BE2C (cell line): ENCODE measurements around the gene DYRK1A.

ENCODE experiments used
- DNase-seq: peaks from one replicate; pipeline ENCODE4 v3.0.0-alpha.2; 2020
- H3K27me3 ChIP-seq: fragments of 250-450 bp; sonication (Bioruptor Pico); 2 replicates; pipeline ENCODE4 v1.5.1; 2020; ENCODE audit warnings: mild to moderate bottlenecking
- H3K36me3 ChIP-seq: fragments of 250-450 bp; sonication (Bioruptor Pico); 2 replicates; pipeline ENCODE4 v1.5.1; 2020; ENCODE audit warnings: mild to moderate bottlenecking
- H3K4me1 ChIP-seq: fragments of 250-450 bp; sonication (Bioruptor Pico); 2 replicates; pipeline ENCODE4 v1.5.1; 2020
- H3K4me3 ChIP-seq: 2 replicates; pipeline ENCODE4 v1.5.1; 2011; ENCODE audit warnings: low read depth, low read length
- H3K9me3 ChIP-seq: fragments of 250-450 bp; sonication (Bioruptor Pico); 2 replicates; pipeline ENCODE4 v1.5.1; 2020
- CTCF ChIP-seq: IDR thresholded peaks from 2 replicates; pipeline ENCODE4 v1.5.1; 2012; ENCODE audit warnings: mild to moderate bottlenecking, low read depth, low read length

Gene DYRK1A

DNA sequence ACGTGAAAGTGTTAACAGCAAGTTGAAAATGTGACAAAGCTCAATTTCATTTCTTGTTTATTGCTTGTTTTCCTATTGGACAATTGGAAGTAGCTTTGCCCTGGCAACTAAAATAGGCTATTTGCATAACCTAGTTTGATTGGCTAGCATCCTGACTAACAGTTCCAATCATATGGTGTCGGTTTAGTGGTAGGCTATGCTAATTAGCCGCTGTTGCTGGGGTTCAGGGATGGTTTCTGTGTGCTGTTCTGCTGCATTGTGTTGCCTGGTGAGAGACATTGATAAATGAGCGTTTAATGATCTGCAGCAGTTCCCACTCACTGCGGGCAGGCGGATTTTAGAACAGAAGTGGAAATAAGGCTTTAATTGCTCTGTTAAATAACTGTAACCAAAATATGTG is 68.5 kb downstream of the DYRK1A start:
- Histone ChIP-seq H3K4me3 (no peak overlapping the region), H3K4me1 (peaks cover 8% of the 10 kb centered on the region; the same call in 1 of the 2 replicates), H3K9me3 (no peaks in the 10 kb centered on the region), H3K27me3 (no peaks in the 10 kb centered on the region), H3K36me3 (0 out of 2 replicates have a peak, but pooled peaks cover 3% of the 10 kb centered on the region)
- TF ChIP-seq CTCF = no peak
- peak; percentile 81 for DNase-seq

- peaks cover 8% of the 10 kb centered on the region; the same call in 1 of the 2 replicates for H3K4me1 ChIP-seq
- DNase-seq = no peak
- H3K36me3 ChIP-seq = no peaks in the 10 kb centered on the region
- H3K27me3 ChIP-seq = no peaks in the 10 kb centered on the region
- no peak for TF ChIP-seq CTCF
- no peak overlapping the region for H3K4me3 ChIP-seq
- no peaks in the 10 kb centered on the region for H3K9me3 ChIP-seq
These were observed 69.1 kb downstream of the DYRK1A start for GRCh38 chr21:37435711-37436110.

DNA sequence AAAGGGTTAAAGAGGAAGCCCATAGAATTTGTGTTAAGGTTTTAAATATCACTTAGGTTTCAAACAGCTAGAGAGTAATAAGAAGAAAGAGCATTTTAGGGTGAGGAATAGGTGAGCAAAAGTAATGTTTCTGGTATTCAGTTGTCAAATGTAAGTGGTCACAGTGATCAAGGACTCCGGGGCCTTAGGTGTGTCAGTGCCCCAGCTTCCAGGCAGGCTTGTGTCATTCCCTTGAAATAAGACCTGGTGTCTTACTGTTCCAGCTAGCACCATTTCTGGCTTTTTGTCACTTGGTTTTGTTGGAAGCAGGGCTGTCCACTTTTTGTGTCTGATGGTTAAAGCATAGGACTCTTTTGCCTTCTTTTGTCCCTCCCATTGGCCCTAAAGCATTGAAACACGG is 69.6 kb downstream of the DYRK1A start:
- Histone ChIP-seq H3K9me3 (no peaks in the 10 kb centered on the region), H3K27me3 (no peaks in the 10 kb centered on the region), H3K36me3 (no peaks in the 10 kb centered on the region), H3K4me1 (peaks cover 8% of the 10 kb centered on the region; the same call in 1 of the 2 replicates), H3K4me3 (no peak overlapping the region)
- DNase-seq = no peak
- TF ChIP-seq CTCF = no peak

DNA sequence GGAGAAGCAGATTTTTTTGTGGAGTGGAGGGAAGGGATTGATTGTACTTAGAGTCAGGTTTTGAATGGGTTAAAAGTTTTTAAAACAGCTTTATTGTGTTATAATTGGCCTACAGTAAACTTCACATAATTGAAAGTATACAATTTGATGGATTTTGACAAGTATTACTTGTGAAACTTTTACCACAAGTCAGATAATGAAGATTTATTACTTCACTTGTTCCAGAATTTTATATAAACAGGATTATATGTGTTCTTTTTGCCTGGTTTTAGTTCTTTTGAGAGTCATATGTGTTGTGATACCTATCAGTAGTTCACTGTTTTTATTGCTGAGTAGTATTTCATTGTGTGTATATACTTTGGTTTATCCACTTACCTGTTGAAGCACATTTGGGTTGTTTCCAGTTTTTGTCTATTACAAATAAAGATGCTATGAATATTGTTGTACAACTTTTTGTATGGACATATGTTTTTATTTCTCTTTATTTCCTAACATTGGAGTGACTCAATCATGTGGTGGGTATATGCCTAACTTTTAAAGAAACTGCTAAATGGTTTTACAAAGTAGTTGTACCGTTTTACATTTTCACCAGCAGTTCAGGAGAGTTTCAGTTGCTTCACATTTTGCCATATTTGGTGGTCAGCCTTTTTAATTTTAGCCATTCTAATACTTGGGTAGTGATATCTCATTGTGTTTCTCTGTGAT is 71.0 kb downstream of the DYRK1A start:
- no peaks in the 10 kb centered on the region for H3K27me3 ChIP-seq
- H3K36me3 ChIP-seq = no peaks in the 10 kb centered on the region
- H3K9me3 ChIP-seq = no peaks in the 10 kb centered on the region
- no peak for DNase-seq
- H3K4me1 ChIP-seq = peaks cover 8% of the 10 kb centered on the region; the same call in 1 of the 2 replicates
- H3K4me3 ChIP-seq = no peak overlapping the region
- TF ChIP-seq CTCF = no peak

- Histone ChIP-seq H3K4me3 (no peak overlapping the region), H3K9me3 (no peaks in the 10 kb centered on the region; the same call in 1 of the 2 replicates), H3K36me3 (no peaks in the 10 kb centered on the region; the same call in 1 of the 2 replicates)
These were observed 77.1 kb downstream of the DYRK1A start for GRCh38 chr21:37443683-37444082.

More at GRCh38 chr21:37443683-37444082, 77.1 kb downstream of the DYRK1A start:
- DNase-seq = no peak
- H3K27me3 ChIP-seq = no peaks in the 10 kb centered on the region
- no peak for TF ChIP-seq CTCF
- peaks cover 6% of the 10 kb centered on the region for H3K4me1 ChIP-seq
